GM18520 (cell line): ENCODE data around the gene GEMIN7.
"Not testable (repeated sequence)": the region's sequence is repeated elsewhere in the genome, so short reads cannot be mapped to it uniquely, and the experiment has no call there.

Experiments used
- ATAC-seq: cut with Tn5 transposase; IDR thresholded peaks from one replicate; pipeline ENCODE4 v1.9.1; 2021; ENCODE audit not compliant: unreplicated experiment

The GEMIN7 gene

DNA sequence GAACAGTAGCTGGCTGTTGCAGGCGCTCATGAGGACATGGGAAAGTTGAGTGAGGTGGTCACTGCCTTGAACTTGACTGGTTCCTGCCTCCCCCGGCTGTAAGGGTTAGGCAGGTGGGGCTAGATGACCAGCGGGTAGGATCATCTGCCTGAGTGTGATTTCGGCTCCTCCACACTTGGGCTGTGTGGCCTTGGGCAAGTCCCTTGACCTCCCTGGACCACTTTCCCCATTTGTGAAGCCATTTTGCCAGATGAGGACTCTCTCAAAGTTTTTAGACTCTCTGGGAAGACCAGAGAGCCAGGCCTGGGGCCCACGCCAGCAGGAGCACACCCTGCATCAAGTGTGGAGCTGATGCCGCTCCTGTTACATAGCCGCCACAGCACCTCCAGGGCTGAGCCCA is 23.4 kb downstream of the GEMIN7 start:
- no peak for ATAC-seq

- ATAC-seq: no peak
Observed at GRCh38 chr19:45103156-45103507, 24.1 kb downstream of the GEMIN7 start.

DNA sequence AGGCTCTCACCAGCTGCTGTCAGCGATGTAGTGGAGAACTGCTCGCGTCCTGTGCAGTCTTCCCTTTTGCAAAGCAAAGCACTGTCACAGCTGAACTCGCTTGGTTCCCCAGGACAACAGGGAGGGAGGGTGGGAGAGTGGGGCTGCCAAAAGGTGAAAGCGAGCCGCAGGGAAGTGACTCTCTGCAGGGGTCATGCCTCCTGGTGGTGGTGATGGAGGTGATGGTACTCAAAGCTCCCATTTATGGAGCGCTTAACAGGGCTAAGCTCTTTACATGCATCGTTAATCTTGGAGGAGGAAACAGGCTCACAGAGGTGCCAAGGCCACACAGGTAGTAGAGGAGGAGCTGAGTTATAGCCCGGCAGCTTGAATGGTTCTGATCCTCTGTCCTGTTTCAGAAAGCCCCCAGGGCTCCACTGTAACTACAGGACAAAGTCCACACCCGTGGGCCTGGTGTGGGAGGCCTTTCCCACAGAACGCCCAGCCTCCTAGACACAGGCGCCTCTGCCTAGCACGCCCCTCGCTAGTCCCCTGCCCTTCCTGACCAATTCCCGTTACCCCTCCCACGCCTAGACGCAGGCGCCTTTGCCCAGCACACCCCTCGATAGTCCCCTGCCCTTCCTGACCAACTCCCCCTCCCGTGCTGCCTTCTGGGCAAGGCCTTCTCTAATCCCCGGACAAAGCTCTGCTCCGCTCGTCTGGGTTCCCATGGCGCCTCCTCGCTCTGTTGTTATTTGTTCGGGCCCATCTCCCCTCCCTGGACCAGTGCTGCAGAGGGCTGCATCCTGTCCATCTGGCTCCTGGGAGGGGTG is 24.7 kb downstream of the GEMIN7 start:
- ATAC-seq: no peak

DNA sequence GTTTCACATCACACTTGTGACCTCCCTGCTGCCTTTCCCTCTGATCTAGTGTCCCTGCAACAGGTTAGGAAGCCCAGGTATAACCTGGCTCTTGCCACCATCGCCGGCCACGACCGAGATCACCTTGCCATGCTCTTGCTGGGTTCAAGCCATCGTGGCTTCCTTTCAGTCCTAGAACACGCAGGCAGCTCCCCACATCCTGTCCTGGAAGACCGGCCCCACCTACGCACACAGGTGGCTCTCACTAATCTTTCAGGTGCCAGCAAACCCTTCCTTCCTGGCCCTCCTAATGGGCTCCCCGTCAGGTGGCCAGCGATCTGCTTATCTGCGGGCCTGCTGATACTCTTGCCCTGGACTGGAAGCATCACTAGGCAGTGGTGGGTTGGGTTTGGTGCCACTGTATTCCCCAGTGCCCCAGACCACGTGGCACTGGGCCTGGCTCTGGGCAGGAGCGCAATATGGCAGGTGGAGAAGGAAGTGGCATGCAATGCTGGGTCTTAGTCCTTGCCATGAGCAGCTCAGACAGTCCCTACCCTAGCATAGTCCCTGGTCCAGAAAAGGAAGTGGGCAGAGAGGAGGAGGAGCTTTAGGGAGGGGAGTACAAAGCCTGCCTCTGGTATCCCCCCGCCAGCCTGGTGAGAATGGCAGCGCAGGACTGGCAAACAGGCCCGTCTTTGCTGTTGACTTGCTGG is 25.7 kb downstream of the GEMIN7 start:
- no peak for ATAC-seq

DNA sequence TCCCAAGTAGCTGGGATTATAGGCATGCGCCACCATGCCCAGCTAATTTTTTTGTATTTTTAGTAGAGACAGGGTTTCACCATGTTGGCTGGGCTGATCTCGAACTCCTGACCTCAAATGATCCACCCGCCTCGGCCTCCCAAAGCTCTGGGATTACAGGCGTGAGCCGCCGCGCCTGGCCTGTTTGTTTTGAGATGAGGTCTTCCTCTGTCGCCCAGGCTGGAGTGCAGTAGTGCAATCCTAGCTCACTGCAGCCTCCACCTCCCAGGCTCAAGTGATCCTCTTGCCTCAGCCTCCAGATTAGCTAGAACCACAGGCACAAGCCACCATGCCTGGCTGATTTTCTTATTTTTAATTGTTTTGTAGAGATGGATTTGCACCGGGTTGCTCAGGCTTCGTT is 27.3 kb downstream of the GEMIN7 start:
- not testable (repeated sequence) for ATAC-seq

DNA sequence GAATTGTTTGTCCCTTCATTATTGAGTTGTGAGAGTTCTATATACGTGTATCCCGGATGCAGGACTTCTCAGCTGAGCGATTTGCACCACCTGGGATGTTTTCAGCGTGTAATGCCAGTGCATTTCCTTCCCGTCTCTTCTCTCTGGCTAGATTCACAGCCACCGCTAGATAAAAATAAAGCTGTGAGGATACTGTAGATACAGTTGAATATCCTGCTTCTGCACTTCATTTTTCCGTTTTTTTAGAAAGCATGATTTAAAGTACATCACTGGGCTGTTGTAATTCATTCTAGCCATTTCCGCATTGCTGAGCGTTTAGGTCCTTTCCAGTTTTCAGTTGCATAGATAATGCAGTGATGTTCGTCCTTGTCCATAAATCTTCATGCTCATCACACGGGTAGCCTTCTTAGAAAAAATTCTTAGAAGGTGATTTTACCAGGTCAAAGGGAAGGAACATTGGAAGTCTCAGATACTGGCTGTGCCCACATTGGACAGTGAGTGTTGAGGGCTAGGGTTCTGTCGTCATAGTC is 28.6 kb downstream of the GEMIN7 start:
- no peak for ATAC-seq

GRCh38 chr19:45110851-45111266 is 31.8 kb downstream of the GEMIN7 start:
- ATAC-seq: no peak

DNA sequence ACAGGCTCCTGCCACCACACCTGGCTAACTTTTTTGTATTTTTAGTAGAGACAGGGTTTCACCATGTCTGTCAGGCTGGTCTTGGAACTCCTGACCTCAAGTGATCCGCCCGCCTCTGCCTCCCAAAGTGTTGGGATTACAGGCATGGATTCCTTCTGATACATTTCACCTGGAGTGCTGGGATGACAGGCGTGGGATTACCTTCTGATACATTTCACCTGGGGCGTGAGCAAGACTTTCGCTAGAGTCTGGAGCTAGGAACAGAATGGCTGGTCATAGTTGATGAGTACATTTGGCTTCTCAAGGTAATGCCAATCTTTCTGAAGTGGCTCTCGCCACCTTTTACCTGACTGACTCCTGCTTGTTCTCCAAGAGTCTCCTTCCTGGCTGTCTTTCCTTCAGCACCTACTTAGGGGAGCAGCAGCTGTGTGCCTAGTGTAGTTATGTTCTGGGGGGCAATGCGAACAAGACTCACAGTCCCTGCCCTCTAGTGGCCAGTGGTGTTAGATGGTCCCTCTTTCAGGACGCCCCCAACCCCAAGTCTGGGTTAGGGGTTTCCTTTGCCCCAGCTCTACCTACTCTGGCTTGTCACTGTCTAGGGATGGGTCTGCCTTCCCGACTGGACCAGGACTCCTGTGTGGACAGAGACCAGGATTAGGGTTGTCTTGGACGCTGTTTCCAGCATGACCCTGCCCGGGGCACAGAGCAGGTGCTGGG is 33.2 kb downstream of the GEMIN7 start:
- no peak for ATAC-seq

DNA sequence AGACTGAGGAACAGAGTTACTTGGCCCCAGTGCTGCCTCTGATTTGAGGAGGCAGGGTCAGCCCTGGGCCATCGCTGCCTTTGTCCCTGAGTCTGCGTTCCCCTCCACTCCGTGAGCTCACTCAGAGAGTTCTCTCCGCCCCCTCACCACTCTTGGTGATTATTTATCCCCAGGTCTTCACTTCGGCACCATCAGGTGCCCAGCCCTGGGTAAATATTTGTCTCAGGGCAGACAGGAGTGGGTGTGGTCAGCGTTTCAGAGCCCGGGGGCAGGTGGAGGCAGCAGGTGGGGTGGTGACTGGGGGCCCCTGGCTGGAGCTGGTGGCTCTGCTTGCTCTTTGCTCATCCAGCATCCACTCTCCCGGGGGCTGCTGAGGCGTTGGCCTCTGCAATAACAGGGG is 34.6 kb downstream of the GEMIN7 start:
- no peak for ATAC-seq

GRCh38 chr19:45114116-45114515 is 35.1 kb downstream of the GEMIN7 start:
- no peak for ATAC-seq

DNA sequence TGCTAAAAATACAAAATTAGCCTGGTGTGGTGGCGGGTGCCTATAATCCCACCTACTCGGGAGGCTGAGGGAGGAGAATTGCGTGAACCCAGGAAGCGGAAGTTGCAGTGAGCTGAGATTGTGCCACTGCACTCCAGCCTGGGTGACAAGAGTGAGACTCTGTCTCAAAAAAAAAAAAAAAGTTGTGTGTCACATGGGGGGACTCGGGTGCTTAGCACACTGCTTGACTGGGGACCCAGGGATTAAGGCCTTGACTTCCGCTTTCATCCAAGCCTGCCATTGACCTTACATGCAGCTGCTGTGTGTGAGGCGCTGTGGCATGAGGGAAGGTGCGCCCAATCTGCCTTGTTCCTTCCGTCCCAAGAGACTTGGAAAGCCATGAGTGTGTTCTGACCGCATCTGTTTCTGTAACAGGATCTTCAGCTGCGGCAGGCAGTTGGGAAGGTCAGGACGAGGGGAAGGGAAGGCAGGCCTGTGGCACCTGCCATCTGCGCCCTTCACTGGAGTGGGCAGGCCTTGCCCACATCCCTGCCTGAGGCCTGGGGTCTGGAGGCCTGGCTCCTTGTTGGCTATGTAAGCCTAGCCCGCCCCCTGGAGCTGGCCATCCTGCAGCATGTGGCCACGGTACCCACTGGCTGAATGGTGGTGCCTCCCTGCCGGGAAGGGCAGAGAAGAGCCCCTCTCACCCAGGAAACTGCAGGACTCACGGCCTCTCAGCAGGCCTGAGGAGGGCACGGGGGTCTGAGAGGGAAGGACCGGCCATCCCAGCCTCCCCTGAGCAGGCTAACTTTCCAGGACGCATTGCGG is 37.0 kb downstream of the GEMIN7 start:
- ATAC-seq: no peak

- no peak for ATAC-seq
Observed at GRCh38 chr19:45117167-45117594, 38.1 kb downstream of the GEMIN7 start.

- ATAC-seq: no peak
Observed at GRCh38 chr19:45117671-45118070, 38.6 kb downstream of the GEMIN7 start.

- ATAC-seq: no peak
Observed at GRCh38 chr19:45118106-45118505, 39.0 kb downstream of the GEMIN7 start.

DNA sequence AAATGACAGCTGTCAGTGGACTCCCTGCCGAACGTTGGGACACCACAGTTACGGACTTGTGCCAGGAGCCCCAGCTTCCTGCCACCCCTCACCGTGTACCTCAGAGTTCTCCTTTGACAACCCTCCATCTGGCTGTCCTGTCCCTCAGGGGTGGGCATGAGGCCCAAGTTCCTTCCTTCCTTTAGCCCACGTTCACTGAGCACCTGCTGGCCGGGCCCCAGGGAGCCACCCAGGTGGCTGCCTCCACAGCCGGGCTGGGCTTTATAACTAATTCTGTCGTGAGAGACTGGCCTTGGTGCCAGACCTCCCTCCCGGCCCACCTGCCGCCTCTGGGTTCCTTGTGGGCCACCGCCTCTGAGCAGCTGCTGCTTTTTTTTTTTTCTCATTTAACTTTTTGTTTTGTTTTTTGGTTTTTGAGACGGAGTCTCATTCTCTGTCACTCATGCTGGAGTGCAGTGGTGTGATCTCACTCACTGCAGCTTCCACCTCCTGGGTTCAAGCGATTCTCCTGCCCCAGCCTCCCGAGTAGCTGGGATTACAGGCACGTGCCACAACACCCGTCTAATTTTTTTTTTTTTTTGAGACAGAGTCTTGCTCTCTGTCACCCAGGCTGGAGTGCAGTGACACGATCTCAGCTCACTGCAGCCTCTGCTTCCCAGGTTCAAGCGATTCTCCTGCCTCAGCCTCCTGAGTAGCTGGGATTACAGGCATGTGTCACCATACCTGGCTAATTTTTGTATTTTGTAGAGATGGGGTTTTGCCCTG is 39.7 kb downstream of the GEMIN7 start:
- peak; percentile 36 for ATAC-seq

DNA sequence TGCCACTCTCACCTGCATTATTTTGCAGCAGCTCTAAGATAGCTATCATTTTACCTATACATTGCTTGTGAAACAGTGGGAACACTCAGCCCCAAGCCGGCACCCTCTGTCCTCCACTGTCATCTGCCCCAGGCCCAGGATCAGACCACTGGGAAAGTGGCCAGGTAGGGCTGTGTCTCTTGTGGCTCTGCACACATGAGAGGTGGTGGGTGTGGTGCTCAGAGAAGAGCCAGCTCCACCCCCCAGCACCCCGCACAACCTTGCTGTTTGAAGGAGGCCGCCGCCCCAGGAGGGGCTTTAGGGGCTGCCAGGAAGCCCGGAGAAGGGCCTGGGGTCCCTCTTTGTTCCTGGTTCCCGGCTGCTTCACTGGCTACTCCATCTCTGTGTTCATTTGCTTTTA is 40.5 kb downstream of the GEMIN7 start:
- ATAC-seq: no peak

DNA sequence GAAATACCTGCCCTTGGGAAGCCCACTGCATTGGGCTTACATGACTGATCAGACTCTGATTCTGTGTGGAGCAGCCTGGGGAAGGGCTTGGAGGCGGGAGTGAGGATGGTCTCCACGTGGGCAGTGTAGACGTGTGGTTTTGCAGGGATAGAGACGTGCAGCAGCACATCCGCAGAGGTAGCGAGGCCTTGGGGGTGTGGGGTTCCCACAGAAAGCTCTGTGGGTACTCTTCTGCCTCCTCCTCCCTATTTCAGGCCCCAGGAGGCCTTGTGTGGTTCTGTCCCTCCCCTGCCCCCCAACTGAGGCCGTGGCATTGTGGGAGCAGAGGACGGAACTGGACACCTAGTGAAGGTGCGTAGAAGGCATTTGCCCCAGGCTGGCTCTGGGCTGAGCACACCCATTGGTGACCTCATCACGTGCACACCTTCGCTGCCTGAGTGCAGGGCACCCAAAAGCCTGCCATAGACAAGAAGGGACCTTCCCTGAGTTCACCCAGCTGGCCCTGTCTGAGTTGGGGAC is 42.8 kb downstream of the GEMIN7 start:
- no peak for ATAC-seq

GRCh38 chr19:45122832-45123231 is 43.8 kb downstream of the GEMIN7 start:
- ATAC-seq: no peak

- no peak for ATAC-seq
Observed at GRCh38 chr19:45123440-45123850, 44.4 kb downstream of the GEMIN7 start.

DNA sequence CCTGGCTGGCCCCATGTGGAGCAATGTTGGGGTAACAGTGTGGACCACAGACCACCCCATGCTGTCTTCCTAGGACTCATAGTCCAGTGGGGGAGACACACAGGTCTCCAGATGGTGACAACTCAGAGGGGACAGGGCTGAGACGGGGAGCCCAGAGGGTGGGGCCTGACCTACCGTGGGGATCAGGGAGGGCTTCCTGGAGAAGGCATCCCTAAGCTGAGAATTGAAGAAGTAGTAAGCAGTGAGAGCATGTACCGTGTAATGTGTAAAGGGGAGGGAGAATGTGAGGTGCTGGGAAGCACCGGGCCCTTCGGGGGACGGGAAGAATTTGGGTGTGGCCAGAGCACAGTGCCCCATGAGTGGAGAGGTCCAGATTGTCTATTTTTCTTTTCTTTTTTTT is 45.0 kb downstream of the GEMIN7 start:
- no peak for ATAC-seq
